GM12878 (cell line): Measurements from ENCODE around the gene BHLHE41. TPM values are rescaled to one million over a fixed set of nuclear protein-coding genes. Genes with fewer than 3 reads are reported as not detected.

ENCODE experiments used
- BACH1 ChIP-seq: fragments of 450-650 bp; IDR thresholded peaks from 2 replicates; pipeline ENCODE4 v1.6.1; 2017; ENCODE audit warnings: mild to moderate bottlenecking, borderline replicate concordance
- CHD2 ChIP-seq: IDR thresholded peaks from 2 replicates; pipeline ENCODE4 v1.6.1; 2011; ENCODE audit warnings: low read depth, low read length, improper control_type of control experiment, borderline replicate concordance
- GATAD2B ChIP-seq: fragments of 450-650 bp; conservative IDR thresholded peaks from 2 replicates; pipeline ENCODE4 v1.6.1; 2017; ENCODE audit warnings: low read depth, mild to moderate bottlenecking, moderate library complexity
- MTA3 ChIP-seq: IDR thresholded peaks from 2 replicates; pipeline ENCODE4 v1.6.1; 2012; ENCODE audit warnings: low read length, inconsistent platforms, borderline replicate concordance
- MYC ChIP-seq: IDR thresholded peaks from 2 replicates; pipeline ENCODE4 v1.6.1; 2011; ENCODE audit warnings: mild to moderate bottlenecking, low read length, moderate library complexity, inconsistent platforms; ENCODE audit not compliant: insufficient read depth, insufficient replicate concordance, insufficient read length, severe bottlenecking
- NBN ChIP-seq: fragments of 450-650 bp; IDR thresholded peaks from 2 replicates; pipeline ENCODE4 v1.6.1; 2016
- POLR2AphosphoS2 ChIP-seq: IDR thresholded peaks from 2 replicates; pipeline ENCODE4 v1.6.1; 2011; ENCODE audit warnings: low read depth, mild to moderate bottlenecking, low read length, improper control_type of control experiment, moderate library complexity
- POLR2AphosphoS5 ChIP-seq: IDR thresholded peaks from 2 replicates; pipeline ENCODE4 v1.6.1; 2011; ENCODE audit warnings: mild to moderate bottlenecking, low read length, inconsistent platforms
- RAD51 ChIP-seq: fragments of 450-650 bp; IDR thresholded peaks from 2 replicates; pipeline ENCODE4 v1.6.1; 2016; ENCODE audit warnings: moderate library complexity, mild to moderate bottlenecking, inconsistent platforms
- SP1 ChIP-seq: IDR thresholded peaks from one replicate; pipeline ENCODE4 v1.6.1; 2011; ENCODE audit warnings: low read depth, low read length
- TBL1XR1 ChIP-seq: IDR thresholded peaks from 2 replicates; pipeline ENCODE4 v1.6.1; 2012; ENCODE audit warnings: low read depth, low read length, improper control_type of control experiment
- ZZZ3 ChIP-seq: IDR thresholded peaks from 2 replicates; pipeline ENCODE4 v1.6.1; 2011; ENCODE audit warnings: low read depth; ENCODE audit not compliant: control insufficient read depth, insufficient read length
- polyA plus RNA-seq, 11 experiments: library from polyadenylated mRNA; depleted of rRNA in 4 of 11; unstranded in 6 of 11; stranded (reverse) in 5 of 11; fragments of >200 nt; fragmentation: Nextera tagmentation in 4 of 11; fragmentation: Illumina TruSeq in 1 of 11; extraction: Ambion mirVana in 4 of 11; extraction: Trizol in 1 of 11; gene quantifications; 1 replicate in 1 of 11; 2 replicates in 10 of 11; pipeline versions ENCODE4 v1.2.1 to v1.2.3, GENCODE V29; 2011 to 2016; ENCODE audit warnings: inconsistent platforms in 2 of 11, missing spikeins in 2 of 11, low read depth in 1 of 11
- total RNA-seq, 4 experiments: library from RNA; depleted of rRNA in 3 of 4; stranded (reverse); fragments of >200 nt in 3 of 4; fragmentation: Illumina TruSeq in 1 of 4; extraction: Trizol in 1 of 4; gene quantifications; 2 replicates each; pipeline versions ENCODE4 v1.2.1 to v1.2.3, GENCODE V29; 2013 to 2021
- TF ChIP-seq, protein P1 (sequence below): IDR thresholded peaks from 2 replicates; pipeline ENCODE4 v1.6.1; 2011; ENCODE audit warnings: low read depth, mild to moderate bottlenecking, low read length, moderate library complexity, borderline replicate concordance; ENCODE audit errors: extremely low read depth
- TF ChIP-seq, protein P2 (sequence below): fragments of 450-650 bp; formaldehyde crosslinking; IDR thresholded peaks from 2 replicates; pipeline ENCODE4 v1.4.0; 2020; ENCODE audit warnings: mild to moderate bottlenecking, moderate library complexity
- TF ChIP-seq, protein P3 (sequence below): IDR thresholded peaks from 2 replicates; pipeline ENCODE4 v1.6.1; 2012; ENCODE audit warnings: low read depth, low read length, improper control_type of control experiment
- TF ChIP-seq, protein P4 (sequence below): fragments of 450-650 bp; IDR thresholded peaks from 2 replicates; pipeline ENCODE4 v1.6.1; 2016; ENCODE audit warnings: mild to moderate bottlenecking, moderate library complexity, borderline replicate concordance
- TF ChIP-seq, protein P5 (sequence below): fragments of 150-350 bp; IDR thresholded peaks from 2 replicates; pipeline ENCODE4 v1.6.1; 2016; ENCODE audit warnings: low read depth, low read length

BHLHE41 gene
- total and polyA plus RNA-seq, 10 of the 15 experiments (the other 5 are each of a cell fraction or from before 2014, with no cell fraction given): 0.02 to 1.5 (median 0.07) TPM; not detected in 3

DNA sequence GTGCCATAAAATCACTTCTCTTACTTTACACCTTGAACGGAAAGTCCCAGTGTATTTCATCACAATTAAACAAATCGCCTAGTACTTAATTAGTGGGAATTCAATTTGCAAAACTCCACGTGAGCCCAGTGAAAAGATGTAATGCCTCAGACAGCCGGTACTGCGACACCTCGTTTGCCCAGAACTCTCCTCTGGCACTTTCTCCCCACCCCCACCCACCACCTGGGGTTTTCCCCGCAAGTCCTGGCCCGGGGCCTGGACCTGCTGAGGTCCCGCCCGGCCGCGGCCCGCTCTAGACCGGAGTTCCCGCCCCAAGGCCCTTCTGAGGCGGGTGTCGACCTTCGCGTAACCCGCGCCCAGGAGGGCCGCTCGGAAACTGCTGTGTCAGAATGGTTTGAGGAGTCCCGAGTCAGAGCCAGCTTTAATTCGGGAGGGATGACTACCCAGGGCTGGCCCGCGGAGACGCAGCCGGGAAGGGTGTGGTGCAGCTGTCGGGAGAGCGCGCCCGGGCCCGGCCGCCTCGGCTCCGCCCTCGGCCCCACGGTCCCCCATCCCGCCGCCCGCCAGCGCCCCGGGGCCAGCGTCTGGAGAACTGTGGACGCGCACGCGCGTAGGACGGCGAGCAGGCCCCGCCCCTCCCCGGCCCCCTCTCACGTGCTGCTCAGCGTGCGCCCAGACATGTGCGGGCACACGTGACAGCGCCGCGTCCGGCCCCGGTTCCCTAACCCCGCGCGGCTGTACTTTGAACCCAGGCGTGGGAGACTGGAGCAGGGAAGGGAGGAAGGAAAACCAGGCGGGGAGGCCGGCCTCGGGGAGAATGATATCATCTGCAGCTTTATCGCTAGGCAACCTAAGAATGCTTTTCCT is 10.8 kb downstream of the BHLHE41 start (continued):
- TF ChIP-seq TBL1XR1 (no peak), MTA3 (no peak), SP1 (no peak), ZZZ3 (no peak), POLR2AphosphoS2 (no peak), CHD2 (peak; percentile 47; the same call in 1 of the 2 replicates), NBN (peak; percentile 36; the same call in 1 of the 2 replicates), MYC (no peak), GATAD2B (peak; percentile 82), POLR2AphosphoS5 (no peak), RAD51 (peak; percentile 93), BACH1 (peak; percentile 80; the same call in 1 of the 2 replicates)
- TF ChIP-seq, protein P1, sequence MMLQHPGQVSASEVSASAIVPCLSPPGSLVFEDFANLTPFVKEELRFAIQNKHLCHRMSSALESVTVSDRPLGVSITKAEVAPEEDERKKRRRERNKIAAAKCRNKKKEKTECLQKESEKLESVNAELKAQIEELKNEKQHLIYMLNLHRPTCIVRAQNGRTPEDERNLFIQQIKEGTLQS: 0 out of 2 replicates have a peak, but pooled peaks have one; percentile 68
- TF ChIP-seq, protein P2, sequence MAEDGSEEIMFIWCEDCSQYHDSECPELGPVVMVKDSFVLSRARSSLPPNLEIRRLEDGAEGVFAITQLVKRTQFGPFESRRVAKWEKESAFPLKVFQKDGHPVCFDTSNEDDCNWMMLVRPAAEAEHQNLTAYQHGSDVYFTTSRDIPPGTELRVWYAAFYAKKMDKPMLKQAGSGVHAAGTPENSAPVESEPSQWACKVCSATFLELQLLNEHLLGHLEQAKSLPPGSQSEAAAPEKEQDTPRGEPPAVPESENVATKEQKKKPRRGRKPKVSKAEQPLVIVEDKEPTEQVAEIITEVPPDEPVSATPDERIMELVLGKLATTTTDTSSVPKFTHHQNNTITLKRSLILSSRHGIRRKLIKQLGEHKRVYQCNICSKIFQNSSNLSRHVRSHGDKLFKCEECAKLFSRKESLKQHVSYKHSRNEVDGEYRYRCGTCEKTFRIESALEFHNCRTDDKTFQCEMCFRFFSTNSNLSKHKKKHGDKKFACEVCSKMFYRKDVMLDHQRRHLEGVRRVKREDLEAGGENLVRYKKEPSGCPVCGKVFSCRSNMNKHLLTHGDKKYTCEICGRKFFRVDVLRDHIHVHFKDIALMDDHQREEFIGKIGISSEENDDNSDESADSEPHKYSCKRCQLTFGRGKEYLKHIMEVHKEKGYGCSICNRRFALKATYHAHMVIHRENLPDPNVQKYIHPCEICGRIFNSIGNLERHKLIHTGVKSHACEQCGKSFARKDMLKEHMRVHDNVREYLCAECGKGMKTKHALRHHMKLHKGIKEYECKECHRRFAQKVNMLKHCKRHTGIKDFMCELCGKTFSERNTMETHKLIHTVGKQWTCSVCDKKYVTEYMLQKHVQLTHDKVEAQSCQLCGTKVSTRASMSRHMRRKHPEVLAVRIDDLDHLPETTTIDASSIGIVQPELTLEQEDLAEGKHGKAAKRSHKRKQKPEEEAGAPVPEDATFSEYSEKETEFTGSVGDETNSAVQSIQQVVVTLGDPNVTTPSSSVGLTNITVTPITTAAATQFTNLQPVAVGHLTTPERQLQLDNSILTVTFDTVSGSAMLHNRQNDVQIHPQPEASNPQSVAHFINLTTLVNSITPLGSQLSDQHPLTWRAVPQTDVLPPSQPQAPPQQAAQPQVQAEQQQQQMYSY: no peak
- TF ChIP-seq, protein P3, sequence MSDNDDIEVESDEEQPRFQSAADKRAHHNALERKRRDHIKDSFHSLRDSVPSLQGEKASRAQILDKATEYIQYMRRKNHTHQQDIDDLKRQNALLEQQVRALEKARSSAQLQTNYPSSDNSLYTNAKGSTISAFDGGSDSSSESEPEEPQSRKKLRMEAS: peak; percentile 79; the same call in 1 of the 2 replicates
- TF ChIP-seq, protein P4, sequence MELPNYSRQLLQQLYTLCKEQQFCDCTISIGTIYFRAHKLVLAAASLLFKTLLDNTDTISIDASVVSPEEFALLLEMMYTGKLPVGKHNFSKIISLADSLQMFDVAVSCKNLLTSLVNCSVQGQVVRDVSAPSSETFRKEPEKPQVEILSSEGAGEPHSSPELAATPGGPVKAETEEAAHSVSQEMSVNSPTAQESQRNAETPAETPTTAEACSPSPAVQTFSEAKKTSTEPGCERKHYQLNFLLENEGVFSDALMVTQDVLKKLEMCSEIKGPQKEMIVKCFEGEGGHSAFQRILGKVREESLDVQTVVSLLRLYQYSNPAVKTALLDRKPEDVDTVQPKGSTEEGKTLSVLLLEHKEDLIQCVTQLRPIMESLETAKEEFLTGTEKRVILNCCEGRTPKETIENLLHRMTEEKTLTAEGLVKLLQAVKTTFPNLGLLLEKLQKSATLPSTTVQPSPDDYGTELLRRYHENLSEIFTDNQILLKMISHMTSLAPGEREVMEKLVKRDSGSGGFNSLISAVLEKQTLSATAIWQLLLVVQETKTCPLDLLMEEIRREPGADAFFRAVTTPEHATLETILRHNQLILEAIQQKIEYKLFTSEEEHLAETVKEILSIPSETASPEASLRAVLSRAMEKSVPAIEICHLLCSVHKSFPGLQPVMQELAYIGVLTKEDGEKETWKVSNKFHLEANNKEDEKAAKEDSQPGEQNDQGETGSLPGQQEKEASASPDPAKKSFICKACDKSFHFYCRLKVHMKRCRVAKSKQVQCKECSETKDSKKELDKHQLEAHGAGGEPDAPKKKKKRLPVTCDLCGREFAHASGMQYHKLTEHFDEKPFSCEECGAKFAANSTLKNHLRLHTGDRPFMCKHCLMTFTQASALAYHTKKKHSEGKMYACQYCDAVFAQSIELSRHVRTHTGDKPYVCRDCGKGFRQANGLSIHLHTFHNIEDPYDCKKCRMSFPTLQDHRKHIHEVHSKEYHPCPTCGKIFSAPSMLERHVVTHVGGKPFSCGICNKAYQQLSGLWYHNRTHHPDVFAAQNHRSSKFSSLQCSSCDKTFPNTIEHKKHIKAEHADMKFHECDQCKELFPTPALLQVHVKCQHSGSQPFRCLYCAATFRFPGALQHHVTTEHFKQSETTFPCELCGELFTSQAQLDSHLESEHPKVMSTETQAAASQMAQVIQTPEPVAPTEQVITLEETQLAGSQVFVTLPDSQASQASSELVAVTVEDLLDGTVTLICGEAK: no peak
- TF ChIP-seq, protein P5, sequence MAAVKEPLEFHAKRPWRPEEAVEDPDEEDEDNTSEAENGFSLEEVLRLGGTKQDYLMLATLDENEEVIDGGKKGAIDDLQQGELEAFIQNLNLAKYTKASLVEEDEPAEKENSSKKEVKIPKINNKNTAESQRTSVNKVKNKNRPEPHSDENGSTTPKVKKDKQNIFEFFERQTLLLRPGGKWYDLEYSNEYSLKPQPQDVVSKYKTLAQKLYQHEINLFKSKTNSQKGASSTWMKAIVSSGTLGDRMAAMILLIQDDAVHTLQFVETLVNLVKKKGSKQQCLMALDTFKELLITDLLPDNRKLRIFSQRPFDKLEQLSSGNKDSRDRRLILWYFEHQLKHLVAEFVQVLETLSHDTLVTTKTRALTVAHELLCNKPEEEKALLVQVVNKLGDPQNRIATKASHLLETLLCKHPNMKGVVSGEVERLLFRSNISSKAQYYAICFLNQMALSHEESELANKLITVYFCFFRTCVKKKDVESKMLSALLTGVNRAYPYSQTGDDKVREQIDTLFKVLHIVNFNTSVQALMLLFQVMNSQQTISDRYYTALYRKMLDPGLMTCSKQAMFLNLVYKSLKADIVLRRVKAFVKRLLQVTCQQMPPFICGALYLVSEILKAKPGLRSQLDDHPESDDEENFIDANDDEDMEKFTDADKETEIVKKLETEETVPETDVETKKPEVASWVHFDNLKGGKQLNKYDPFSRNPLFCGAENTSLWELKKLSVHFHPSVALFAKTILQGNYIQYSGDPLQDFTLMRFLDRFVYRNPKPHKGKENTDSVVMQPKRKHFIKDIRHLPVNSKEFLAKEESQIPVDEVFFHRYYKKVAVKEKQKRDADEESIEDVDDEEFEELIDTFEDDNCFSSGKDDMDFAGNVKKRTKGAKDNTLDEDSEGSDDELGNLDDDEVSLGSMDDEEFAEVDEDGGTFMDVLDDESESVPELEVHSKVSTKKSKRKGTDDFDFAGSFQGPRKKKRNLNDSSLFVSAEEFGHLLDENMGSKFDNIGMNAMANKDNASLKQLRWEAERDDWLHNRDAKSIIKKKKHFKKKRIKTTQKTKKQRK: no peak
